ENCODE measurements around the gene NAA35.

GRCh38 chr9:85943757-85944430 lies 2.9 kb downstream of the NAA35 start:
- TF ChIP-seq CTCF (conservative IDR thresholded peaks at IDR 0.05; ENCODE audit: low read length) = no peak
- no peak for TF ChIP-seq EZH2phosphoT487 (IDR thresholded peaks at IDR 0.05; ENCODE audit: borderline replicate concordance, low read depth, low read length)

All from OCI-LY7 (cell line).